Astrocyte (in vitro differentiated cells and primary cell): Measurements from ENCODE around the gene KLHL18.

Source experiments
- CTCF ChIP-seq: IDR thresholded peaks from 2 replicates; pipeline ENCODE4 v1.5.1; 2011; ENCODE audit warnings: low read depth, mild to moderate bottlenecking, inconsistent platforms, low read length, moderate library complexity; ENCODE audit not compliant: insufficient read depth
- EZH2 ChIP-seq: IDR thresholded peaks from 2 replicates; pipeline ENCODE4 v1.6.1; 2012; ENCODE audit warnings: mild to moderate bottlenecking, low read length, inconsistent platforms; ENCODE audit not compliant: insufficient read depth

- TF ChIP-seq CTCF (no peak), EZH2 (no peak)
Measured at GRCh38 chr3:47374587-47374986, 91.8 kb downstream of the KLHL18 start.
